Right atrium auricular region (tissue), 2 donors: Measurements from ENCODE around the gene POU2AF1. TPM values are rescaled to one million over a fixed set of nuclear protein-coding genes. Genes with fewer than 3 reads are reported as not detected.
"Not testable (repeated sequence)": the region's sequence is repeated elsewhere in the genome, so short reads cannot be mapped to it uniquely, and the experiment has no call there.

ENCODE experiments used
- DNase-seq: peaks from one replicate; pipeline ENCODE4 v3.0.0-alpha.2; 2019; ENCODE audit warnings: low spot score
- H3K27ac ChIP-seq, 2 donors: fragments of 200-600 bp; sonication (generic); 1 replicate in 1 of 2; 2 replicates in 1 of 2; pipeline ENCODE4 v1.5.1; 2016 to 2019
- H3K27me3 ChIP-seq, 2 donors: fragments of 200-600 bp; sonication (generic); one replicate each; pipeline versions ENCODE4 v1.5.1 to v1.6.0; 2017 to 2019
- H3K36me3 ChIP-seq: fragments of 200-600 bp; sonication (generic); one replicate; pipeline ENCODE4 v1.5.1; 2016
- H3K4me1 ChIP-seq, 2 donors: fragments of 200-600 bp; sonication (generic); one replicate each; pipeline versions ENCODE4 v1.5.1 to v1.6.0; 2017 to 2019
- H3K4me3 ChIP-seq, 2 donors: fragments of 200-600 bp; sonication (generic); 1 replicate in 1 of 2; 2 replicates in 1 of 2; pipeline ENCODE4 v1.5.1; 2017 to 2019; ENCODE audit warnings: mild to moderate bottlenecking in 1 of 2, moderate library complexity in 1 of 2
- H3K9me3 ChIP-seq, 2 donors: fragments of 200-600 bp; sonication (generic); one replicate each; pipeline ENCODE4 v1.5.1; 2019
- CTCF ChIP-seq, 2 donors: fragments of 200-600 bp; sonication (generic); IDR thresholded peaks; one replicate each; pipeline ENCODE4 v1.5.1; 2019; ENCODE audit warnings: antibody characterized with exemption in 2 of 2
- total RNA-seq, 2 donors: library from RNA; depleted of rRNA; stranded (reverse); fragments of >200 nt; gene quantifications; one replicate each; pipeline ENCODE4 v1.1.0, GENCODE V29; 2016

Gene POU2AF1
- total RNA-seq, 2 donors from 2014 or later = 0.11 to 1.6 TPM

- Histone ChIP-seq H3K4me1 (no peaks in the 10 kb centered on the region), H3K27ac (no peak overlapping the region), H3K36me3 (no peaks in the 10 kb centered on the region), H3K27me3 (no peaks in the 10 kb centered on the region), H3K4me3 (no peak overlapping the region), H3K9me3 (no peaks in the 10 kb centered on the region)
- no peak for DNase-seq
- no peak for TF ChIP-seq CTCF (IDR thresholded peaks at IDR 0.05)
These were observed 58.1 kb downstream of the POU2AF1 start for GRCh38 chr11:111320728-111321568.

- not testable (repeated sequence) for H3K36me3 ChIP-seq, H3K9me3 ChIP-seq, H3K4me1 ChIP-seq, H3K27ac ChIP-seq, H3K4me3 ChIP-seq, DNase-seq, H3K27me3 ChIP-seq
These were observed 58.9 kb downstream of the POU2AF1 start for GRCh38 chr11:111320199-111320598.

- no peak for DNase-seq
- Histone ChIP-seq H3K4me1 (no peaks in the 10 kb centered on the region), H3K27ac (no peak overlapping the region), H3K36me3 (no peaks in the 10 kb centered on the region), H3K27me3 (no peaks in the 10 kb centered on the region), H3K4me3 (no peak overlapping the region), H3K9me3 (no peaks in the 10 kb centered on the region)
- no peak for TF ChIP-seq CTCF (IDR thresholded peaks at IDR 0.05)
These were observed 59.8 kb downstream of the POU2AF1 start for GRCh38 chr11:111319296-111319695.

GRCh38 chr11:111312076-111312475, 67.0 kb downstream of the POU2AF1 start:
- Histone ChIP-seq H3K4me3 (no peak overlapping the region), H3K27ac (no peak overlapping the region), H3K27me3 (no peaks in the 10 kb centered on the region), H3K4me1 (no peaks in the 10 kb centered on the region), H3K9me3 (no peaks in the 10 kb centered on the region), H3K36me3 (no peaks in the 10 kb centered on the region)
- no peak for DNase-seq
- no peak for TF ChIP-seq CTCF (IDR thresholded peaks at IDR 0.05)

- Histone ChIP-seq H3K36me3 (no peaks in the 10 kb centered on the region), H3K27ac (no peak overlapping the region), H3K27me3 (no peaks in the 10 kb centered on the region), H3K9me3 (no peaks in the 10 kb centered on the region), H3K4me1 (no peaks in the 10 kb centered on the region), H3K4me3 (no peak overlapping the region)
- DNase-seq = no peak
- TF ChIP-seq CTCF (IDR thresholded peaks at IDR 0.05) = no peak
These were observed 68.4 kb downstream of the POU2AF1 start for GRCh38 chr11:111310723-111311122.

- no peaks in the 10 kb centered on the region for H3K4me1 ChIP-seq
- H3K9me3 ChIP-seq = no peaks in the 10 kb centered on the region
- no peaks in the 10 kb centered on the region for H3K36me3 ChIP-seq
- DNase-seq = no peak
- TF ChIP-seq CTCF (IDR thresholded peaks at IDR 0.05) = no peak
- no peak overlapping the region for H3K4me3 ChIP-seq
- no peak overlapping the region for H3K27ac ChIP-seq
- H3K27me3 ChIP-seq = no peaks in the 10 kb centered on the region
These were observed 69.0 kb downstream of the POU2AF1 start for GRCh38 chr11:111310088-111310487.
